PC-3 (cell line): ENCODE results near the gene MAGIX. TPM values are rescaled to one million over a fixed set of nuclear protein-coding genes. Genes with fewer than 3 reads are reported as not detected.
"Not testable (repeated sequence)": the region's sequence is repeated elsewhere in the genome, so short reads cannot be mapped to it uniquely, and the experiment has no call there.

Experiments used
- ATAC-seq: fragments of 200-7000 bp; cut with Tn5 transposase; 2 replicates; pipeline ENCODE4 v1.9.1; 2020; ENCODE audit warnings: mild to moderate bottlenecking, moderate library complexity
- BruUV-seq: library from RNA; stranded (reverse); fragments of 400-500 nt; replicated peaks from 2 replicates; lab custom pipeline; 2021; lab: Mats Ljungman, UMichigan
- CTCF ChIA-PET: fragments of 300-600 bp; sonication (Branson Sonifier 250); formaldehyde crosslinking; loops from one replicate; lab custom pipeline; 2022; ENCODE audit warnings: antibody characterized with exemption; lab: Charles Lee
- POLR2A ChIA-PET: fragments of 300-600 bp; sonication (Branson Sonifier 250); formaldehyde crosslinking; loops from one replicate; lab custom pipeline; 2022; ENCODE audit warnings: antibody characterized with exemption; ENCODE audit not compliant: unreplicated experiment; lab: Charles Lee
- DNase-seq: peaks from one replicate; pipeline ENCODE4 v3.0.0-alpha.2; 2015
- H2AFZ ChIP-seq: fragments of 300-600 bp; sonication (generic); 2 replicates; pipeline ENCODE4 v1.6.0; 2016; ENCODE audit warnings: antibody characterized with exemption, low read length
- H3F3A ChIP-seq: fragments of 300-600 bp; sonication (generic); one replicate; pipeline ENCODE4 v1.6.0; 2017; ENCODE audit warnings: antibody characterized with exemption, low read length, control low read depth, mild to moderate bottlenecking; ENCODE audit not compliant: unreplicated experiment
- H3K27ac ChIP-seq: fragments of 300-600 bp; sonication (generic); 2 replicates; pipeline ENCODE4 v1.5.1; 2016; ENCODE audit warnings: mild to moderate bottlenecking, low read length
- H3K27me3 ChIP-seq: fragments of 300-600 bp; sonication (generic); 2 replicates; pipeline ENCODE4 v1.6.1; 2016; ENCODE audit warnings: low read length, mixed read lengths
- H3K36me3 ChIP-seq: fragments of 300-600 bp; sonication (generic); 2 replicates; pipeline ENCODE4 v1.6.1; 2016; ENCODE audit warnings: low read depth, mixed run types, low read length, mixed read lengths
- H3K4me1 ChIP-seq: fragments of 300-600 bp; sonication (generic); 2 replicates; pipeline ENCODE4 v1.5.1; 2016; ENCODE audit warnings: low read length; ENCODE audit not compliant: insufficient read depth
- H3K4me2 ChIP-seq: fragments of 300-600 bp; sonication (generic); 2 replicates; pipeline ENCODE4 v1.6.0; 2016; ENCODE audit warnings: low read length
- H3K4me3 ChIP-seq: fragments of 300-600 bp; sonication (generic); 2 replicates; pipeline ENCODE4 v1.5.1; 2016; ENCODE audit warnings: mild to moderate bottlenecking, low read length, mixed read lengths
- H3K79me2 ChIP-seq: fragments of 300-600 bp; sonication (generic); 2 replicates; pipeline ENCODE4 v1.6.1; 2017; ENCODE audit warnings: low read length, mixed read lengths
- H3K9ac ChIP-seq: fragments of 300-600 bp; sonication (generic); 2 replicates; pipeline ENCODE4 v1.6.0; 2016; ENCODE audit warnings: mild to moderate bottlenecking, low read length
- H3K9me2 ChIP-seq: fragments of 300-600 bp; sonication (generic); replicated peaks from 2 replicates; pipeline ENCODE4 v1.6.1; 2016; ENCODE audit warnings: mixed run types, low read length, mixed read lengths
- H3K9me3 ChIP-seq: fragments of 300-600 bp; sonication (generic); 2 replicates; pipeline ENCODE4 v1.6.1; 2016; ENCODE audit warnings: low read length, mixed read lengths
- H4K20me1 ChIP-seq: fragments of 300-600 bp; sonication (generic); 2 replicates; pipeline ENCODE4 v1.6.1; 2016; ENCODE audit warnings: low read length, mixed read lengths
- CTCF ChIP-seq: fragments of 300-600 bp; sonication (generic); conservative IDR thresholded peaks from 2 replicates; pipeline ENCODE4 v1.5.1; 2017; ENCODE audit warnings: antibody characterized with exemption, low read depth, mild to moderate bottlenecking, low read length
- EZH2 ChIP-seq: fragments of 300-600 bp; sonication (generic); IDR thresholded peaks from one replicate; pipeline ENCODE4 v1.6.1; 2017; ENCODE audit warnings: antibody characterized with exemption, mild to moderate bottlenecking, low read length; ENCODE audit not compliant: unreplicated experiment
- EZH2phosphoT487 ChIP-seq: fragments of 300-600 bp; sonication (generic); IDR thresholded peaks from 2 replicates; pipeline ENCODE4 v1.6.1; 2018; ENCODE audit warnings: mild to moderate bottlenecking, antibody characterized with exemption, low read length, borderline replicate concordance
- intact Hi-C: fragments of 100-400 bp; cut with micrococcal nuclease; formaldehyde crosslinking; loops from 2 replicates; pipeline ENCODE4 v1.9.0; 2023
- total RNA-seq: library from RNA; depleted of rRNA; stranded (reverse); fragments of >200 nt; gene quantifications from 2 replicates; pipeline ENCODE4 v1.2.3, GENCODE V29; 2014

MAGIX gene
- total RNA-seq, 1 experiment from 2014 or later, result 12.5 TPM

GRCh38 chrX:49147282-49147681 is 15.3 kb upstream of the MAGIX start:
- BruUV-seq, result no TSS peak
- TF ChIP-seq CTCF (no peak), EZH2 (no peak)

GRCh38 chrX:49147936-49148335 is 14.6 kb upstream of the MAGIX start:
- Histone ChIP-seq H3K27ac (no peak overlapping the region), H3K9me3 (no peaks in the 10 kb centered on the region), H3K9ac (no peak overlapping the region), H3K4me2 (no peak overlapping the region), H2AFZ (no peak overlapping the region), H3K27me3 (no peaks in the 10 kb centered on the region), H3F3A (no peaks in the 10 kb centered on the region), H3K36me3 (no peaks in the 10 kb centered on the region), H3K4me1 (no peaks in the 10 kb centered on the region), H3K4me3 (no peak overlapping the region), H3K79me2 (no peaks in the 10 kb centered on the region), H4K20me1 (no peaks in the 10 kb centered on the region), H3K9me2 (no peaks in the 10 kb centered on the region)
- intact Hi-C loops, result no loop called here
- no TSS peak for BruUV-seq
- CTCF ChIA-PET, result no interaction called here
- DNase-seq (no peak), ATAC-seq (no peak)
- no peak for TF ChIP-seq EZH2phosphoT487
- no peak for TF ChIP-seq EZH2
- TF ChIP-seq CTCF, result no peak
- POLR2A ChIA-PET, result no interaction called here

More at GRCh38 chrX:49147282-49147681, 15.3 kb upstream of the MAGIX start:
- Histone ChIP-seq H4K20me1 (no peaks in the 10 kb centered on the region), H3K27ac (no peak overlapping the region), H3K4me2 (no peak overlapping the region), H3K9ac (no peak overlapping the region), H3K9me2 (no peaks in the 10 kb centered on the region), H3K36me3 (no peaks in the 10 kb centered on the region), H3K9me3 (no peaks in the 10 kb centered on the region), H2AFZ (no peak overlapping the region), H3F3A (no peaks in the 10 kb centered on the region), H3K79me2 (no peaks in the 10 kb centered on the region), H3K4me3 (no peak overlapping the region), H3K27me3 (no peaks in the 10 kb centered on the region), H3K4me1 (no peaks in the 10 kb centered on the region)
- POLR2A ChIA-PET, result no interaction called here
- CTCF ChIA-PET, result no interaction called here
- intact Hi-C loops, result no loop called here
- ATAC-seq (no peak), DNase-seq (no peak)

- POLR2A ChIA-PET, CTCF ChIA-PET, BruUV-seq: not testable (repeated sequence)
Measured at GRCh38 chrX:49148390-49149100, 14.0 kb upstream of the MAGIX start.

GRCh38 chrX:49149291-49149690 is 13.3 kb upstream of the MAGIX start:
- H2AFZ ChIP-seq, H3K36me3 ChIP-seq, BruUV-seq, POLR2A ChIA-PET, H3K4me3 ChIP-seq, H3K4me1 ChIP-seq, intact Hi-C loops, CTCF ChIA-PET, H3K27ac ChIP-seq, H3K79me2 ChIP-seq, H3K4me2 ChIP-seq, DNase-seq, H3K9ac ChIP-seq, ATAC-seq, H3F3A ChIP-seq, H4K20me1 ChIP-seq, H3K9me3 ChIP-seq, H3K9me2 ChIP-seq, H3K27me3 ChIP-seq: not testable (repeated sequence)

More at GRCh38 chrX:49148390-49149100, 14.0 kb upstream of the MAGIX start:
- H4K20me1 ChIP-seq, H3K36me3 ChIP-seq, H3K4me3 ChIP-seq, H3K9me2 ChIP-seq, ATAC-seq, H3K27ac ChIP-seq, H3K4me1 ChIP-seq, H3K27me3 ChIP-seq, H3K9me3 ChIP-seq, H3K9ac ChIP-seq, H3K79me2 ChIP-seq, H3F3A ChIP-seq, DNase-seq, intact Hi-C loops, H3K4me2 ChIP-seq, H2AFZ ChIP-seq: not testable (repeated sequence)
